HG03521 (cell line): ENCODE data around the gene ZNF578.
"Not testable (repeated sequence)": the region's sequence is repeated elsewhere in the genome, so short reads cannot be mapped to it uniquely, and the experiment has no call there.

Experiments used
- ATAC-seq: cut with Tn5 transposase; IDR thresholded peaks from one replicate; pipeline ENCODE4 v1.9.1; 2021; ENCODE audit warnings: mild to moderate bottlenecking, moderate library complexity; ENCODE audit not compliant: unreplicated experiment

ZNF578 gene

GRCh38 chr19:52453324-52454094 lies at the start of gene ZNF578:
Gene ZNF578, plus strand, starts transcription at chr19:52453553. Its CDS starts 48,293 bp downstream, at chr19:52501846.
- no peak for ATAC-seq

GRCh38 chr19:52410276-52410675 lies 43.1 kb upstream of the ZNF578 start:
- no peak for ATAC-seq

- no peak for ATAC-seq
Measured at GRCh38 chr19:52415711-52416110, 37.6 kb upstream of the ZNF578 start.

GRCh38 chr19:52428937-52429336 lies 24.4 kb upstream of the ZNF578 start, which contains the start of gene ZNF534:
Gene ZNF534, plus strand, starts transcription at chr19:52429148. Its CDS starts 2,327 bp downstream, at chr19:52431475.
- no peak for ATAC-seq

- ATAC-seq, result no peak
Measured at GRCh38 chr19:52442179-52442578, 11.2 kb upstream of the ZNF578 start.

DNA sequence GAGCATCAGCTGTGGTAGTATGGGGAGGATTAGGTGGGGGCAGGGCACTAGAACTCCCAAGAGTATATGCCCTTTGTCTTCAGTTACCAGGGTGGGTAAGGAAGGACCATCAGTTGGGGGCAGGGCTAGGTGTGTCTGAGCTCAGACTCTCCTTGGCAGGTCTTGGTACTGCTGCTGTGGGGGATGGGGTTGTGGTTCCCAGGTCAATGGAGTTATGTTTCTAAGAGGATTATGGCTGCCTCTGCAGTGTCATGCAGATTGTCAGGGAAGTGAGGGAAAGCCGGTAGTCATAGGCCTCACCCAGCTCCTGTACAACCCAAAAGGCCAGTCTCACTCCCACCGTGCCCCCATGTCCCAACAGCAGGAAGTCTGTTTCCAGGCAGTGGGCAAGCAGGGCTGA lies 8.8 kb upstream of the ZNF578 start:
- ATAC-seq, result no peak

- no peak for ATAC-seq
Measured at GRCh38 chr19:52451241-52451640, 2.1 kb upstream of the ZNF578 start.

GRCh38 chr19:52464798-52465470 lies 11.6 kb downstream of the ZNF578 start:
- no peak for ATAC-seq

DNA sequence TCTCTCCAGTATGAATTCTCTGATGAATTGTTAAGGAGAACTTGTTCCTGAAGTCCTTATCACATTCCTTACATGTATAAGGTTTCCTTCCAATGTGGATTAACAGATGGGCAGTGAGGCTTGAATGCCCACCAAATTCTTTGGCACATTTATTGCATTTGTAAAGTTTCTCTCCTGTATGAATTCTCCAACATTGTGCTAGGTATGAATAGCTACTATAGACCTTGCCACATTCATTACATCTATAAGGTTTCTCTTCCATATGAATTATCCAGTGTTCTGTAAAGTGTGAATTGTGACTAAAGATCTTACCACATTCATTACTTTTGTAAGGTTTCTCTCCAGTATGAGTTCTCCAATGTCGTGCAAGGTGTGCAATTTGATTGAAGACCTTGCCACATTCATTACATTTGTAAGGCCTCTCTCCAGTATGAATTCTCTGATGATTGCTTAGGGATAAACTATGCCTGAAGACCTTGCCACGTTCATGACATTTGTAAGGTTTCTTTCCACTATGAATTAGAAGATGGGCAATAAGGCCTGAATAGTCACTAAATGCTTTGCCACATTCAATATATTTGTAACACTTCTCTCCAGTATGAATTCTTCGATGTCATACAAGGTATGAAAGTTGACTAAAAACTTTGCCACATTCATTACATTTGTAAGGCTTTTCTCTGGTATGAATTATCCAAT lies 20.4 kb downstream of the ZNF578 start:
- ATAC-seq, result no peak

DNA sequence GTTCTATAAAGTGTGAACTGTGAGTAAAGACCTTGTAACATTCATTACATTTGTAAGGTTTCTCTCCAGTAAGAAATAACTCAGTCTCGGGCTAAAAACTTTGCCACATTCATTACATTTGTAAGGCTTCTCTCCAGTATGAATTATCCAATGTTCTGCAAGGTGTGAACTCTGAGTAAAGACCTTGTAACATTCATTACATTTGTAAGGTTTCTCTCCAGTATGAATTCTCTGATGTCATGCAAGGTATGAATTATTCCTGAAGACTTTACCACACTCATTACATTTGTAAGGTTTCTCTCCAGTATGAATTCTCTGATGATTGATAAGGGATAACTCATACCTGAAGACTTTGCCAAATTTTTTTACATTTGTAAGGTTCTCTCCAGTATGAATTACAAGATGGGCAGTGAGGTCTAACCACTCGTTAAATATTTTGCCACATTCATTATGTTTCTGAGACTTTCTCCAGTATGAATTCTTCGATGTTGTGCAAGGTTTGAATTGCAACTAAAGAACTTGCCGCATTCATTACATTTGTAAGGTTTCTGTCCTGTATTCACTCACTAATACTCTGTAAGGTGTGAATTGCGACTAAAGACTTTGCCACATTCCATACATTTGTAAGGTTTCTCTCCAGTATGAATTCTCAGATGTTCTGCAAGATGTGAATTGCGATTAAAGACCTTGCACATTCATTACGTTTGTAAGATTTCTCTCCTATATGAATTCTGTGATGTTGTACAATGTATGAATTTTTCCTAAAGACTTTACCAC lies 21.2 kb downstream of the ZNF578 start:
- no peak for ATAC-seq

DNA sequence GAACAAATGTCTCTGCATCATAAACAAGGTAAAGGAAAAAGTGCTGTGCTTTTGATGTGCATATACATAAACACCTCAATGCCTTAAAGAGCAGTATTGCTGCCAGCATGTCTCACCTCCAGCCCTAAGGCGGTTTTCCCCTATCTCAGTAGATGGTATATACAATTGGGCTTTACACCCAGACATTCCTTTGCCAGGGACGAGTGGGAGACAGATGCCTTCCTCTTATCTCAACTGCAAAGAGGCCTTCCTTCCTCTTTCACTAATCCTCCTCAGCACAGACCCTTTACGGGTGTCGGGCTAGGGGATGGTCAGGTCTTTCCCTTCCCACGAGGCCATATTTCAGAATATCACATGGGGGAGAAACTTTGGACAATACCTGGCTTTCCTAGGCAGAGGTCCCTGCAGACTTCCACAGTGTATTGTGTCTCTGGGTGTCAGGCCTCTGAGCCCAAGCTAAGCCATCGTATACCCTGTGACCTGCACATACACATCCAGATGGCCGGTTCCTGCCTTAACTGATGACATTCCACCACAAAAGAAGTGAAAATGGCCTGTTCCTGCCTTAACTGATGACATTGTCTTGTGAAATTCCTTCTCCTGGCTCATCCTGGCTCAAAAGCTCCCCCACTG lies 30.9 kb downstream of the ZNF578 start:
- ATAC-seq, result not testable (repeated sequence)

DNA sequence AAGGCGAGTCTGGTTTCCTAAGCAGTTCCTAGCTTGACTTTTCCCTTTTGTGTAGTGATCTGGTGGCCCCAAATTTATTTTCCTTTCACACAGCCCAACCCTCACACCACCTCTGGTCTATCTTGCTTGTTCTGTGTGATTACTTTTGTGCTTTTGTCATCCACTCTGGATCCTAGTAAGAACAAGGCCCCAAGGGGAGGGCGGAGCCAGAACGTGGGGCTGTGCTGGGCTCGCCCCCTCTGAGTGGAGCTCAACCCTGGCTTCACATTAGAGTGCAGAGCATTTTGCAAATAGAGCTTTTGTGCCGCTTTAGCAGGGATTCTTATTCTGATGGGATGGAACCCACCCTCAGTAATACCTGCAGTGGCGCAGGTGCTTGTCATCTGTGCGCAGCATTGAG lies 31.7 kb downstream of the ZNF578 start:
- not testable (repeated sequence) for ATAC-seq

DNA sequence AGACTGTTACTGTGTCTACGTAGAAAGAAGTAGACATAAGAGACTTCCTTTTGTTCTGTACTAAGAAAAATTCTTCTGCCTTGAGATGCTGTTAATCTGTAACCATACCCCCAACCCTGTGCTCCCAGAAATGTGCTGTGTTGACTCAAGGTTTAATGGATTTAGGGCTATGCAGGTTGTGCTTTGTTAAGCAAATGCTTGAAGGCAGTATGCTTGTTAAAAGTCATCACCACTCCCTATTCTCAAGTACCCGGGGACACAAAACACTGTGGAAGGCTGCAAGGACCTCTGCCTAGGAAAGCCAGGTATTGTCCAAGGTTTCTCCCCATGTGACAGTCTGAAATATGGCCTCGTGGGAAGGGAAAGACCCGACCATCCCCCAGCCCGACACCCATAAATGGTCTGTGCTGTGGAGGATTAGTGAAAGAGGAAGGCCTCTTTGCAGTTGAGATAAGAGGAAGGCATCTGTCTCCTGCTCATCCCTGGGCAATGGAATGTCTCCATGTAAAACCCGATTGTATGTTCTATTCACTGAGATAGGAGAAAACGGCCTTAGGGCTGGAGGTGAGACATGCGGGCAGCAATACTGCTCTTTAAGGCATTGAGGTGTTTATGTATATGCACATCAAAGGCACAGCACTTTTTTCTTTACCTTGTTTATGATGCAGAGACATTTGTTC lies 32.3 kb downstream of the ZNF578 start:
- ATAC-seq, result not testable (repeated sequence)

- no peak for ATAC-seq
Measured at GRCh38 chr19:52492201-52492993, 39.0 kb downstream of the ZNF578 start.

- no peak for ATAC-seq
Measured at GRCh38 chr19:52492994-52493470, 39.7 kb downstream of the ZNF578 start.

- ATAC-seq, result no peak
Measured at GRCh38 chr19:52494518-52494917, 41.2 kb downstream of the ZNF578 start.

GRCh38 chr19:52498571-52498970 lies 45.2 kb downstream of the ZNF578 start:
- no peak for ATAC-seq

- ATAC-seq, result not testable (repeated sequence)
Measured at GRCh38 chr19:52500474-52500873, 47.1 kb downstream of the ZNF578 start.

GRCh38 chr19:52500991-52501390 lies 47.6 kb downstream of the ZNF578 start:
- not testable (repeated sequence) for ATAC-seq
